PC-3 (cell line): Measurements from ENCODE around the gene PTPN20. TPM values are rescaled to one million over a fixed set of nuclear protein-coding genes. Genes with fewer than 3 reads are reported as not detected.

Experiments
- ATAC-seq: fragments of 200-7000 bp; cut with Tn5 transposase; 2 replicates; pipeline ENCODE4 v1.9.1; 2020; ENCODE audit warnings: mild to moderate bottlenecking, moderate library complexity
- BruUV-seq: library from RNA; stranded (reverse); fragments of 400-500 nt; replicated peaks from 2 replicates; lab custom pipeline; 2021; lab: Mats Ljungman, UMichigan
- CTCF ChIA-PET: fragments of 300-600 bp; sonication (Branson Sonifier 250); formaldehyde crosslinking; loops from one replicate; lab custom pipeline; 2022; ENCODE audit warnings: antibody characterized with exemption; lab: Charles Lee
- POLR2A ChIA-PET: fragments of 300-600 bp; sonication (Branson Sonifier 250); formaldehyde crosslinking; loops from one replicate; lab custom pipeline; 2022; ENCODE audit warnings: antibody characterized with exemption; ENCODE audit not compliant: unreplicated experiment; lab: Charles Lee
- DNase-seq: peaks from one replicate; pipeline ENCODE4 v3.0.0-alpha.2; 2015
- H2AFZ ChIP-seq: fragments of 300-600 bp; sonication (generic); 2 replicates; pipeline ENCODE4 v1.6.0; 2016; ENCODE audit warnings: antibody characterized with exemption, low read length
- H3F3A ChIP-seq: fragments of 300-600 bp; sonication (generic); one replicate; pipeline ENCODE4 v1.6.0; 2017; ENCODE audit warnings: antibody characterized with exemption, low read length, control low read depth, mild to moderate bottlenecking; ENCODE audit not compliant: unreplicated experiment
- H3K27ac ChIP-seq: fragments of 300-600 bp; sonication (generic); 2 replicates; pipeline ENCODE4 v1.5.1; 2016; ENCODE audit warnings: mild to moderate bottlenecking, low read length
- H3K27me3 ChIP-seq: fragments of 300-600 bp; sonication (generic); 2 replicates; pipeline ENCODE4 v1.6.1; 2016; ENCODE audit warnings: low read length, mixed read lengths
- H3K36me3 ChIP-seq: fragments of 300-600 bp; sonication (generic); 2 replicates; pipeline ENCODE4 v1.6.1; 2016; ENCODE audit warnings: low read depth, mixed run types, low read length, mixed read lengths
- H3K4me1 ChIP-seq: fragments of 300-600 bp; sonication (generic); 2 replicates; pipeline ENCODE4 v1.5.1; 2016; ENCODE audit warnings: low read length; ENCODE audit not compliant: insufficient read depth
- H3K4me2 ChIP-seq: fragments of 300-600 bp; sonication (generic); 2 replicates; pipeline ENCODE4 v1.6.0; 2016; ENCODE audit warnings: low read length
- H3K4me3 ChIP-seq: fragments of 300-600 bp; sonication (generic); 2 replicates; pipeline ENCODE4 v1.5.1; 2016; ENCODE audit warnings: mild to moderate bottlenecking, low read length, mixed read lengths
- H3K79me2 ChIP-seq: fragments of 300-600 bp; sonication (generic); 2 replicates; pipeline ENCODE4 v1.6.1; 2017; ENCODE audit warnings: low read length, mixed read lengths
- H3K9ac ChIP-seq: fragments of 300-600 bp; sonication (generic); 2 replicates; pipeline ENCODE4 v1.6.0; 2016; ENCODE audit warnings: mild to moderate bottlenecking, low read length
- H3K9me2 ChIP-seq: fragments of 300-600 bp; sonication (generic); replicated peaks from 2 replicates; pipeline ENCODE4 v1.6.1; 2016; ENCODE audit warnings: mixed run types, low read length, mixed read lengths
- H3K9me3 ChIP-seq: fragments of 300-600 bp; sonication (generic); 2 replicates; pipeline ENCODE4 v1.6.1; 2016; ENCODE audit warnings: low read length, mixed read lengths
- H4K20me1 ChIP-seq: fragments of 300-600 bp; sonication (generic); 2 replicates; pipeline ENCODE4 v1.6.1; 2016; ENCODE audit warnings: low read length, mixed read lengths
- CTCF ChIP-seq: fragments of 300-600 bp; sonication (generic); conservative IDR thresholded peaks from 2 replicates; pipeline ENCODE4 v1.5.1; 2017; ENCODE audit warnings: antibody characterized with exemption, low read depth, mild to moderate bottlenecking, low read length
- EZH2 ChIP-seq: fragments of 300-600 bp; sonication (generic); IDR thresholded peaks from one replicate; pipeline ENCODE4 v1.6.1; 2017; ENCODE audit warnings: antibody characterized with exemption, mild to moderate bottlenecking, low read length; ENCODE audit not compliant: unreplicated experiment
- EZH2phosphoT487 ChIP-seq: fragments of 300-600 bp; sonication (generic); IDR thresholded peaks from 2 replicates; pipeline ENCODE4 v1.6.1; 2018; ENCODE audit warnings: mild to moderate bottlenecking, antibody characterized with exemption, low read length, borderline replicate concordance
- intact Hi-C: fragments of 100-400 bp; cut with micrococcal nuclease; formaldehyde crosslinking; loops from 2 replicates; pipeline ENCODE4 v1.9.0; 2023
- total RNA-seq: library from RNA; depleted of rRNA; stranded (reverse); fragments of >200 nt; gene quantifications from 2 replicates; pipeline ENCODE4 v1.2.3, GENCODE V29; 2014

The PTPN20 gene
- total RNA-seq, 1 experiment from 2014 or later, result 3.6 TPM

GRCh38 chr10:47045331-47045861 lies 134.2 kb downstream of the PTPN20 start:
- Histone ChIP-seq H3K27me3 (no peaks in the 10 kb centered on the region), H3K27ac (no peak overlapping the region), H3K4me1 (no peaks in the 10 kb centered on the region), H2AFZ (no peak overlapping the region), H3K9me2 (no peaks in the 10 kb centered on the region), H3K9ac (no peak overlapping the region), H4K20me1 (no peaks in the 10 kb centered on the region), H3K9me3 (no peaks in the 10 kb centered on the region), H3K4me3 (no peak overlapping the region), H3K36me3 (no peaks in the 10 kb centered on the region), H3K4me2 (no peak overlapping the region), H3F3A (no peaks in the 10 kb centered on the region), H3K79me2 (no peaks in the 10 kb centered on the region)
- POLR2A ChIA-PET, result no interaction called here
- DNase-seq (no peak), ATAC-seq (no peak)
- TF ChIP-seq EZH2phosphoT487 (no peak), CTCF (no peak), EZH2 (no peak)
- CTCF ChIA-PET, result no interaction called here
- intact Hi-C loops, result no loop called here
- no TSS peak for BruUV-seq

- no TSS peak for BruUV-seq
- Histone ChIP-seq H4K20me1 (no peaks in the 10 kb centered on the region), H3K27ac (no peak overlapping the region), H3K9me2 (no peaks in the 10 kb centered on the region), H3K4me3 (no peak overlapping the region), H2AFZ (no peak overlapping the region), H3K9me3 (no peaks in the 10 kb centered on the region), H3K4me2 (no peak overlapping the region), H3K4me1 (no peaks in the 10 kb centered on the region), H3K36me3 (no peaks in the 10 kb centered on the region), H3F3A (no peaks in the 10 kb centered on the region), H3K79me2 (no peaks in the 10 kb centered on the region), H3K9ac (no peak overlapping the region), H3K27me3 (no peaks in the 10 kb centered on the region)
- ATAC-seq (no peak), DNase-seq (no peak)
- POLR2A ChIA-PET, result no interaction called here
- CTCF ChIA-PET, result no interaction called here
- no peak for TF ChIP-seq EZH2phosphoT487
- no peak for TF ChIP-seq CTCF
- TF ChIP-seq EZH2, result no peak
- intact Hi-C loops, result loop anchor here (1.0 kb wide), 1 partner anchor 266 kb away; no protein-coding TSS in a partner anchor
These were observed 135.3 kb downstream of the PTPN20 start for GRCh38 chr10:47046321-47047126.

- no peak overlapping the region for H3K27ac ChIP-seq
- no peak overlapping the region for H3K9ac ChIP-seq
- TF ChIP-seq EZH2, result no peak
- TF ChIP-seq EZH2phosphoT487, result no peak
- no peak for TF ChIP-seq CTCF
- no peak overlapping the region for H2AFZ ChIP-seq
- intact Hi-C loops, result loop anchor here (1.0 kb wide), 1 partner anchor 265 kb away; no protein-coding TSS in a partner anchor
- H3K9me2 ChIP-seq, result no peaks in the 10 kb centered on the region
- no peaks in the 10 kb centered on the region for H3K9me3 ChIP-seq
- DNase-seq (no peak), ATAC-seq (no peak)
- no peaks in the 10 kb centered on the region for H3F3A ChIP-seq
- H3K27me3 ChIP-seq, result no peaks in the 10 kb centered on the region
- no peaks in the 10 kb centered on the region for H3K36me3 ChIP-seq
- H4K20me1 ChIP-seq, result no peaks in the 10 kb centered on the region
- no peak overlapping the region for H3K4me2 ChIP-seq
- CTCF ChIA-PET, result interaction anchor here (0.6 to 2.1 kb wide), 2 partner anchors 53 to 265 kb away, joined by 4 to 11 read pairs; no protein-coding TSS in a partner anchor
- H3K4me1 ChIP-seq, result no peaks in the 10 kb centered on the region
- no peaks in the 10 kb centered on the region for H3K79me2 ChIP-seq
- H3K4me3 ChIP-seq, result no peak overlapping the region
- BruUV-seq, result no TSS peak
- POLR2A ChIA-PET, result no interaction called here
These were observed 135.9 kb downstream of the PTPN20 start for GRCh38 chr10:47047127-47047504.
